Activated CD8-positive, alpha-beta memory T cell treated with anti-CD3 and anti-CD28 coated beads for 4 hours (primary cell): ENCODE results near the gene TRAPPC10.

Source experiments
- DNase-seq, 2 donors: peaks; one replicate each; pipeline ENCODE4 v3.0.0-alpha.2; 2020; ENCODE audit warnings: low read depth in 2 of 2

Gene TRAPPC10

DNA sequence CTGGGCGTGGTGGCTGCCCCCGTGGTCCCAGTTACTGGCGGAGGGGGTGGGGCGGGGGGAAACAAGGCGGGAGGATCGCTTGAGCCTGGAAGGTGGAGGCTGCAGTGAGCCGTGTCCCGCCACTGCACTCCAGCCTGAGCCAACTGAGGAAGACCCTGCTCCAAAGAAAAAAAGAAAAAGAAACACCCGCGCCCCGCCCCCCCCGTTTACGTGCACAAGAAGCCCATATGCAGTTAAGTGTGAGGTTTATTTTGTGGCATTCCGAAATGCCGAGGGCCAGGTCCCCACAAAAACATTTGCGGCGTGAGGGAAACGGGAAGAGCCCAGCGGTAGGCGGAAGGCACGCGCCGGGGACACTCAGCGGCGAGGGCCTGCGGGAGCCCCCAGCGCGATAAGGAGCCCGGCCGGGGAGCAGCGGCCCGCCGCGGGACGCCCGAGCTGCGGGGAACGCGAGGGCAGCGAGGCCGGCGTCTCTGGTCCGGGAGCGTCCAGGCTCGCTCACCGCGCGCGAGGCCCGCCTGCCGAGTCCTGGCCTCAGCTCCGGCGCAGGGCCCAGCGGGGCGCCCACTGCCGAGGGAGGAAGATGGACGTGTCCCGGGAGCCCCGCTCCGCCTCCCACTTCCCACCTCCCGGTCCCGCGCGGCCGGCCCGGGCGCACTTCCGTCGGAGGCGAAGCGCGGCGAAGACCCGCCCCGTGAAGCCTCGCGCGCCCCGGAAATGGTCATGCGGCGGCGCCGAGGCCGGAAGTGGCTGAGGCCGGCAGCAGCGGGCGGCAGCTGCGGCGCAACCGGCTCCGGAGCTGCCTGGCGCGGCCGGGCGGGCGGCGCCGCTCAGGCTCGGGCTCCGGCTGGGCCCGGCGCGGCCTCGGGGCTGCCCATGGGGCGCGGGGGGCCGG is at the start of gene TRAPPC10:
TSS of gene TRAPPC10 (plus strand) at position 731 of the 895 bp plus-strand sequence. CDS start 185 bp downstream, outside the sequence.
- peak; percentile 51 to 59 for DNase-seq

GRCh38 chr21:43965911-43966585 is 46.1 kb upstream of the TRAPPC10 start:
- DNase-seq: no peak

DNA sequence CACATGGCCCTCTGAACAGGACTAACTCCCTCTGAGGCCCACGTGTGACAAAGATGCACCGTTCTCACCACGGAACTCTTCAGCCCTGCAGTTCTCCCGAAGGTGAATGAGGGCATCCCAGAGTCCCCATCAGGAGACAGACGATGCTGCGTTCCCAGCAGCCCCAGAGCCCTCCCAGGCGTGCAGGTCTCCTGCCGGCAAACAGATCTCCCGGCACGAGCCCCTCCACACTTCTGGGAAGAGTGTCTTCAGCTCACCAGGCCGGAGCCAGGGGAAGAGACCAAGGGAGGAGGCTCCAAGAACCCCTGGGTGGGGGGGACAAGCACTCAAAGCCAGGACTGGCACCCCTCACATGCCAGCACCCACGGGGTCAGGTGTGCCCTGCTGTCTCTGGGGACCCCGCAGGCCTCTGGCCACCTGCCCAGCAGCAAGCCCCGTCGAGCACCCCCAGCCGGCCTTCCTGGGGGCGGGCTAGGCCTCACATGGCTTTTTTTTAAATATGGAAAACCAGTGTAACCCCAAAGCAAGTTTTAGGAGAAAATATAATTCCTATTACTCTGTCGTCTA is 45.1 kb upstream of the TRAPPC10 start:
- no peak for DNase-seq

GRCh38 chr21:43967981-43968380 is 44.1 kb upstream of the TRAPPC10 start:
- no peak for DNase-seq

DNA sequence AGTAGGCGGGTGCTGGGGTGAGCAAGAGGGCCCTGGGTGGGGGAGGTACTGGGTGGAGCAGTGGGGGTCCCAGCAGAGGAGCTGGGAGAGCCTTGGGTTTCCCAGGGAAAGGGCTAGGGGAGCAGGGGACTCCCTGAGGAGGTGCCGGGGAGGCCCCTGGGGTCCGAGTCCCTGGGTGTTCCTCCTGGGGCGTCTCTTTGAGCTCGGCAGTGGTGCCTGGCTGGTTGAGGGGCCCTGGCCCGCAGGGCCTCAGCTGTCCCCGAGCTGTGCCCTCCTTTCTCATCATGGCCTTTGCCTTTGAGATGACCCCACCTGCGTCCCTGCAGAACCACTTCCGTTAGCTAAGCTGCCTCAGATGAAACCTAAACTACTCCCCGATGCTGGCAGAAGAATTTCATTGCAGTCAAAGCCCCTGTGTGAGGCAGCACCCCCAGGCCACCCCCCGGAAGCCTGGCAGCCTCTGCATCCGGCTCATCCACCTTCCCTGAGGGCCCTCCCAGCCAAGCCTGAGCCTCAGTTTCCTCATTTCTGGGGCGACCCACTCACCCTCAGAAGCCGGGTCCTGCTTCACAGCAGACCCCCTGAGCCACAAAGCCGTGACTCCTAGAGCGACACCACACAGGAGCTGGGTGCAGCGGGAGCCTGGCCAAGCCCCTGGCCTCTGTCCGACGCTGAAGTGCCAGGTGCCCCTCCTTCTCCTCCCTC is 43.5 kb upstream of the TRAPPC10 start:
- DNase-seq: no peak

GRCh38 chr21:43969115-43969444 is 43.0 kb upstream of the TRAPPC10 start:
- DNase-seq: no peak

- DNase-seq: no peak
These were observed 41.6 kb upstream of the TRAPPC10 start for GRCh38 chr21:43970551-43970950.

DNA sequence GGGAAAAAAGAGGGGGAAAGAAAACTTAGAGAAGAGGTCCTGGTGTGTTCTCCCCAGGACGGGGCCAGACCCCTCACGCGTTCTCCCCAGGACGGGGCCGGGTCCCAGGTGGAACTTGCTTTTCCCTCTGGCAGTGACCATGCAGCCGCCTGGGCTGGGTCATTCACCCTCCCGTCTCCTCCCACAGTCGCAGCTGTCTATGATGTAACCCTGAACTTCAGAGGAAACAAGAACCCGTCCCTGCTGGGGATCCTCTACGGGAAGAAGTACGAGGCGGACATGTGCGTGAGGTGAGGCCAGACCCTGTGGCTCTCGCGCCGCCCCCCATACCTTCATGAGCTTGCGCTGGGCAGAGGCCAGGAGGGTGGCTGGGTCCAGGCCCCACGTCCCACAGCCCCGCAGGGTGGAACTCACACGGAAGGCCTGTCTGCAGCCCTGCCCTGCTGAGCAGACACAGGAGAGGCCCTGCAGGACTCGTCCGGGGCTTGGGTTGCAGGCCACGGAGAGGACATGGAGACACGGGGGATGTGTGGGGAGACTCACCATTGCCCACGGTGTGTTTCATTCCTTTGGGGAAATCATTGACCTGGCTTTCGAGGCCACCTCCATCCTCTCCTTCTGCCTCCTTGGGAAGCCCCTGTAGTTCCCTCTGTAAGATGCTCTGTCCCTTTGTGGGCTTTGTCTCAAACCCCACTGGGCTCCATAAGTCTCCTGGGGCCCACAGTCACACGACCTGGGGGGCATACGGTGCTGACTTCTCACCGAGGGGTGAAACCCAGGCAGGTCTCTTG is 40.7 kb upstream of the TRAPPC10 start:
- DNase-seq: no peak

GRCh38 chr21:43971992-43972255 is 40.2 kb upstream of the TRAPPC10 start:
- no peak for DNase-seq

DNA sequence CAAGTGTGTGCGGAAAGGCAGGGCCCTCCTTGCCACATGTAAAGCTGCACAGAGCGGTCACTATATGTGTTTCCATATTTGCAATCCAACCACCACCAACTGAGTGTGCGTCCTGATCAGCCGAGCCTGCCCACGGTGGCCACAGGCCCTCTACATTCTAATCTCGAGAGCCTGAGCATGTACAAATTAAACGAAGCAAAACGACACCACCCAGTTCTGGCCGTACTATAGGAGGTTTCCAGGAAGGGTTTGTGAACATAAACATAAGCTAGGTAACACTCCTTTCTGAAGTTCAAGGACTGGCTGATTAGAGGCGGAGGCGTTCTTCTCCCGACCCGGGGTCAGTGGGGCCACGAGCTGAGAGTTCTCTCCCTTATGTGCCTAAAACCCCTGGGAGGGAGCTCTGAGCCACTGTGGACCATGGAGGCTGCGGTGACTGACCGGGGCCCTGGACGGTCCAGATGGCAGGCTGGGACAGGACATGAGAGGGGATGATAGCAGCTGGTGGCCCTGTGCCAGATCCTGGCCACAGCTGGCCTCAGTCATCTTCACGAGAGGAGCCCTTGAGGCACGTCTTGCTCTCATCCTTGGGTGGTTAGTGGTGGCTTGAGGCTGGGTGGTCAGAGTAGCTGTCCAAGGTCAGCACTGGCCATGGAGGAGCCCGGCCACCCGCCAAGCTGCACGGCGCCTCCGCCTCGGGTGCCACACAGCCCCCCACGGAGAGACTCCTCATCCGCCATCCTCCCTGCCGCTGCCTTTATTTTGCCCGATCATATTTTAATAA is 39.1 kb upstream of the TRAPPC10 start:
- DNase-seq: no peak

DNA sequence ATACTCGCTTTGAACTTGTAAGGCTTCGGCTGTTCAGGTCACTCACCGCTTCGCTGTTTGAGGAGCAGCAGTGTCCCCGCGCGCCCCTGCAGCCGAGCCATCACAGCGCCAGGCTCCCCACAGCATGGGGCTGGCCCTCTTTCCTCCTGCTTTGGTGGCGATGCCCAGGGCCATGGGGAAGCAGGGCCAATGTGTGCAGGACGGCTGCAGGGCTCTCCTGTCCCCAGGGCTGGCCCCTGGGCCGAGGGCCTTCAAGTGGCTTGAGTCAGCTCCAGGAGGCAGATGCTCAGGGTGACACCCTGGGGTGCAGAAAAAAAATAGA is 38.5 kb upstream of the TRAPPC10 start:
- DNase-seq: no peak

- no peak for DNase-seq
These were observed 37.2 kb upstream of the TRAPPC10 start for GRCh38 chr21:43974791-43975468.

GRCh38 chr21:43975469-43976098 is 36.5 kb upstream of the TRAPPC10 start:
- DNase-seq: peak; percentile 62 to 64

DNA sequence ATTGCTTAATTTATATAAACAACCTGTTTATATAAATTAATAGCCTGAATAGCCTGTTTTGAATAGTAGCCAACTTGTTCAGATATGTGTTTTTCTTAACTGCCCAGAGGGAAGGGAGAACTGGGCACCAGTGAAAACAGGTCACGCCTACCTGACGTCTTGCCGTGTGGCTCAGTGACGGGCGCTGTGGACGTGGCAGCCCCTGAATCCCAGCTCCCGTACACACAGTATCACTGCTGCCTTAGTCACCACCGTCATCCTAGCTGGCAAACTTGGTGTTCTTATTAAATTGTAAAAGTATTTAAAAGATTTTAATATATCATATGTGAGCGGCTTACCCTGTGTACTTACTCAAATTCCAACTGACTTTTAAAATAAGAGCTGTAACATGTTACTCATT is 35.4 kb upstream of the TRAPPC10 start:
- DNase-seq: no peak

DNA sequence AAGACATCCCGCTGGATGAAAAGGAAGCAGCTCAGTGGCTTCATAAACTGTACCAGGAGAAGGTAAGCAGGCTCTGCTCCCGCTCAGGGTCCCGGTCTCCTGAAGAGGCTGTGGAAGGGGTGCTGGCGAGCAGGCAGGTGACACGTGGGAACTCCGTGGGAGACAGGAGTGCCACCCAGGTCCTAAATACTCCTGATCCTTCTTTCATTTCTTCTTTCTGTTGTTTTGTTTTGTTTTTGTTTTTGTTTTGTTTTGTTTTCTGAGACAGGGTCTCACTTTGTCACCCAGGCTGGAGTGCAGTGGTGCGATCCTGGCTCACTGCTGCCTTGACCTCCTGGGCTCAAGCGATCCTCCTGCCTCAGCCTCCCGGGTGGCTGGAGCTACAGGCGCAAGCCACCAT is 34.0 kb upstream of the TRAPPC10 start:
- no peak for DNase-seq

DNA sequence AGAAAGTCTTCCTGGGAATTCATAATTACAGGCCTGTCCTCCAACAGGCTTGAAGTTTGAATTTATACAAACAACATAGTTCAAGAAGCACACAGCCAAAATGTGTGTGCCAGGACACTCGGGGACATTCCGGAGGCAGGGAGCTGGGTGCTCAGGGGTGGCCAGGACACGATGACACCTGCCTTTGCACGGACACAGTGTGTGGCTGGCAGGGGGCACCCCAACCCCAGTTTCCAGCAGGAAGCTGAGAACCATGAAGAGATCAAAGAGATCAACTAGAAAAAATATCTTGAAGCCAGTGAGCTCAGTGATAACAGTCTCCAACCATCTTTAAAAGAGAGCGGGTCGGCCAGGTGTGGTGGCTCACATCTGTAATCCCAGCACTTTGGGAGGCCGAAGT is 32.5 kb upstream of the TRAPPC10 start:
- no peak for DNase-seq

- no peak for DNase-seq
These were observed 30.8 kb upstream of the TRAPPC10 start for GRCh38 chr21:43981151-43981870.

DNA sequence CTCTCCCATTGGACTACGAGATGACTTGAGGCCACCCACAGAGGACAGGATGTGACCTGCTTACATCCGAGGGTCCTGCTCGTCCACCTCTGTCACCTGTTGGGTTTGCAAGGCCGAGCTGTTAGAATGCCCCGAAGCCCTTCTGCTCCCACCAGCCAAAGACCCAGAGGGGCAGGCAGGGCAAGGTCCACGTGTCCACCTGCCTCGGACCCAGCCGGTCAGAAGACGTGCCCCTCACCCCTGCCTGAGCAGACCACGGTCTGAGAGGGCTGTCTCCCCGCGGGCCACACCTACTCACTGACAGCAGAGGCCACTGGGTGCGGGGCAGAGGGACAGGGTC is 30.3 kb upstream of the TRAPPC10 start:
- DNase-seq: no peak

GRCh38 chr21:43982489-43983078 is 29.5 kb upstream of the TRAPPC10 start:
- no peak for DNase-seq
